BLaER1 treated with 17β-estradiol and CSF1 and Interleukin-3, amounts not matched to agents 10 nM and 100 nM (cell line): ENCODE results near the gene DNM1.
A peak's percentile ranks its signal among the peaks of the same experiment; 100 is the strongest.

ENCODE experiments used
- H3K27ac ChIP-seq, 11 experiments: shearing (Covaris generic); formaldehyde crosslinking; 2 replicates each; pipeline ENCODE4 v1.8.1; 2022
- H3K27me3 ChIP-seq, 11 experiments: shearing (Covaris generic); formaldehyde crosslinking; 2 replicates each; pipeline ENCODE4 v1.8.1; 2022
- H3K36me3 ChIP-seq, 11 experiments: shearing (Covaris generic); formaldehyde crosslinking; 2 replicates each; pipeline ENCODE4 v1.8.1; 2022
- H3K4me1 ChIP-seq, 10 experiments: shearing (Covaris generic); formaldehyde crosslinking; 2 replicates each; pipeline ENCODE4 v1.8.1; 2022
- H3K4me2 ChIP-seq, 11 experiments: shearing (Covaris generic); formaldehyde crosslinking; 2 replicates each; pipeline ENCODE4 v1.8.1; 2022
- H3K4me3 ChIP-seq, 10 experiments: shearing (Covaris generic); formaldehyde crosslinking; 2 replicates each; pipeline ENCODE4 v1.8.1; 2022
- H3K9ac ChIP-seq, 11 experiments: shearing (Covaris generic); formaldehyde crosslinking; 2 replicates each; pipeline ENCODE4 v1.8.1; 2022
- H3K9me3 ChIP-seq, 11 experiments: shearing (Covaris generic); formaldehyde crosslinking; replicated peaks in 1 of 11; 2 replicates each; pipeline ENCODE4 v1.8.1; 2022
- H4K20me1 ChIP-seq, 11 experiments: shearing (Covaris generic); formaldehyde crosslinking; 2 replicates each; pipeline ENCODE4 v1.8.1; 2022
- Cebpa-rat ChIP-seq, 11 experiments: shearing (Covaris generic); IDR thresholded peaks; 2 replicates each; pipeline ENCODE4 v1.8.1; 2022

DNM1 gene

GRCh38 chr9:128253140-128253990 lies 50.2 kb downstream of the DNM1 start:
- H3K9ac ChIP-seq: peak overlapping the region in 3 of 11 experiments; percentile 39 to 49 (median 39); a peak in 3 of 22 replicates
- H4K20me1 ChIP-seq: peaks cover 0 to 58% (median 0%) of the 10 kb centered on the region in 11 experiments; a peak in 8 of 22 replicates
- H3K4me3 ChIP-seq: no peak overlapping the region
- peak overlapping the region in 8 of 11 experiments; percentile 29 to 100 (median 99); a peak in 13 of 22 replicates for H3K4me2 ChIP-seq
- H3K27me3 ChIP-seq: peaks cover 0 to 11% (median 5%) of the 10 kb centered on the region in 11 experiments; a peak in 11 of 22 replicates
- H3K4me1 ChIP-seq: peaks cover 13 to 38% (median 32%) of the 10 kb centered on the region in 10 experiments
- H3K9me3 ChIP-seq: no peaks in the 10 kb centered on the region
- H3K27ac ChIP-seq: no peak overlapping the region
- no peak for TF ChIP-seq Cebpa-rat (IDR thresholded peaks at IDR 0.05)
- H3K36me3 ChIP-seq: peaks cover 18 to 37% (median 24%) of the 10 kb centered on the region in 11 experiments

GRCh38 chr9:128253991-128254346 lies 50.8 kb downstream of the DNM1 start:
- H3K27me3 ChIP-seq: peaks cover 0 to 11% (median 5%) of the 10 kb centered on the region in 11 experiments; a peak in 11 of 22 replicates
- no peak overlapping the region for H3K27ac ChIP-seq
- H3K4me2 ChIP-seq: no peak overlapping the region
- peaks cover 20 to 43% (median 30%) of the 10 kb centered on the region in 11 experiments for H3K36me3 ChIP-seq
- H3K9ac ChIP-seq: 0 out of 22 replicates have a peak overlapping the region, but pooled peaks of 1 of the 11 experiments have one; percentile 39
- no peaks in the 10 kb centered on the region for H3K9me3 ChIP-seq
- H3K4me3 ChIP-seq: no peak overlapping the region
- H4K20me1 ChIP-seq: peaks cover 0 to 60% (median under 1%) of the 10 kb centered on the region in 11 experiments; a peak in 8 of 22 replicates
- TF ChIP-seq Cebpa-rat (IDR thresholded peaks at IDR 0.05): no peak
- peaks cover 13 to 38% (median 32%) of the 10 kb centered on the region in 10 experiments for H3K4me1 ChIP-seq

GRCh38 chr9:128254362-128254761 lies 51.2 kb downstream of the DNM1 start:
- H3K9ac ChIP-seq: no peak overlapping the region
- H3K4me2 ChIP-seq: no peak overlapping the region
- peaks cover 13 to 38% (median 32%) of the 10 kb centered on the region in 10 experiments for H3K4me1 ChIP-seq
- H3K27ac ChIP-seq: no peak overlapping the region
- H3K36me3 ChIP-seq: peaks cover 23 to 47% (median 34%) of the 10 kb centered on the region in 11 experiments
- peaks cover 0 to 11% (median 5%) of the 10 kb centered on the region in 11 experiments; a peak in 11 of 22 replicates for H3K27me3 ChIP-seq
- no peak overlapping the region for H3K4me3 ChIP-seq
- no peaks in the 10 kb centered on the region for H3K9me3 ChIP-seq
- no peak for TF ChIP-seq Cebpa-rat (IDR thresholded peaks at IDR 0.05)
- peaks cover 0 to 64% (median 4%) of the 10 kb centered on the region in 11 experiments; a peak in 10 of 22 replicates for H4K20me1 ChIP-seq

GRCh38 chr9:128254855-128255759 lies 51.9 kb downstream of the DNM1 start:
- H3K9ac ChIP-seq: no peak overlapping the region

GRCh38 chr9:128257086-128257825 lies 54.1 kb downstream of the DNM1 start:
- no peak overlapping the region for H3K27ac ChIP-seq
- no peak overlapping the region for H3K4me2 ChIP-seq
- H3K27me3 ChIP-seq: no peaks in the 10 kb centered on the region
- peaks cover 0 to 75% (median 4%) of the 10 kb centered on the region in 11 experiments; a peak in 11 of 22 replicates for H4K20me1 ChIP-seq
- H3K4me1 ChIP-seq: peaks cover 0 to 16% (median 14%) of the 10 kb centered on the region in 10 experiments; a peak in 15 of 20 replicates
- H3K9ac ChIP-seq: no peak overlapping the region
- peaks cover 52 to 76% (median 63%) of the 10 kb centered on the region in 11 experiments for H3K36me3 ChIP-seq
- H3K4me3 ChIP-seq: no peak overlapping the region
- TF ChIP-seq Cebpa-rat (IDR thresholded peaks at IDR 0.05): no peak
- H3K9me3 ChIP-seq: no peaks in the 10 kb centered on the region

More at GRCh38 chr9:128254855-128255759, 51.9 kb downstream of the DNM1 start:
- TF ChIP-seq Cebpa-rat (IDR thresholded peaks at IDR 0.05): no peak
- Histone ChIP-seq H3K4me2 (no peak overlapping the region), H3K4me3 (no peak overlapping the region), H3K27ac (no peak overlapping the region), H3K36me3 (peaks cover 30 to 55% (median 41%) of the 10 kb centered on the region in 11 experiments), H4K20me1 (peaks cover 0 to 72% (median 4%) of the 10 kb centered on the region in 11 experiments; a peak in 11 of 22 replicates), H3K4me1 (peaks cover 13 to 35% (median 32%) of the 10 kb centered on the region in 10 experiments), H3K9me3 (no peaks in the 10 kb centered on the region), H3K27me3 (peaks cover 0 to 11% (median 5%) of the 10 kb centered on the region in 11 experiments; a peak in 11 of 22 replicates)

GRCh38 chr9:128257907-128258306 lies 54.7 kb downstream of the DNM1 start:
- TF ChIP-seq Cebpa-rat (IDR thresholded peaks at IDR 0.05): no peak
- H4K20me1 ChIP-seq: peaks cover 0 to 69% (median 4%) of the 10 kb centered on the region in 11 experiments; a peak in 10 of 22 replicates
- H3K9ac ChIP-seq: no peak overlapping the region
- no peaks in the 10 kb centered on the region for H3K9me3 ChIP-seq
- H3K4me3 ChIP-seq: no peak overlapping the region
- peaks cover 58 to 82% (median 69%) of the 10 kb centered on the region in 11 experiments for H3K36me3 ChIP-seq
- H3K4me1 ChIP-seq: peaks cover 0 to 11% (median 9%) of the 10 kb centered on the region in 10 experiments; a peak in 15 of 20 replicates
- H3K4me2 ChIP-seq: no peak overlapping the region
- H3K27me3 ChIP-seq: no peaks in the 10 kb centered on the region
- H3K27ac ChIP-seq: no peak overlapping the region

- no peak overlapping the region for H3K27ac ChIP-seq
- no peak for TF ChIP-seq Cebpa-rat (IDR thresholded peaks at IDR 0.05)
- no peak overlapping the region for H3K4me2 ChIP-seq
- H3K4me3 ChIP-seq: no peak overlapping the region
- H3K36me3 ChIP-seq: peaks cover 62 to 82% (median 73%) of the 10 kb centered on the region in 11 experiments
- H3K9ac ChIP-seq: no peak overlapping the region
- H4K20me1 ChIP-seq: peaks cover 0 to 65% (median 4%) of the 10 kb centered on the region in 11 experiments; a peak in 10 of 22 replicates
- no peaks in the 10 kb centered on the region for H3K9me3 ChIP-seq
- H3K27me3 ChIP-seq: no peaks in the 10 kb centered on the region
- peaks cover 0 to 7% (median 4%) of the 10 kb centered on the region in 10 experiments; a peak in 15 of 20 replicates for H3K4me1 ChIP-seq
Measured at GRCh38 chr9:128258326-128258725, 55.1 kb downstream of the DNM1 start.

- H3K27me3 ChIP-seq: no peaks in the 10 kb centered on the region
- peaks cover 0 to 58% (median 0%) of the 10 kb centered on the region in 11 experiments; a peak in 10 of 22 replicates for H4K20me1 ChIP-seq
- H3K9me3 ChIP-seq: no peaks in the 10 kb centered on the region
- H3K9ac ChIP-seq: no peak overlapping the region
- H3K27ac ChIP-seq: no peak overlapping the region
- TF ChIP-seq Cebpa-rat (IDR thresholded peaks at IDR 0.05): no peak
- no peak overlapping the region for H3K4me2 ChIP-seq
- no peak overlapping the region for H3K4me3 ChIP-seq
- no peaks in the 10 kb centered on the region; a peak in 1 of 20 replicates for H3K4me1 ChIP-seq
- peaks cover 62 to 87% (median 73%) of the 10 kb centered on the region in 11 experiments for H3K36me3 ChIP-seq
Measured at GRCh38 chr9:128259156-128259555, 56.0 kb downstream of the DNM1 start.
